NCI-H226 (cell line): ENCODE measurements around the gene MYOCD.

ENCODE experiments used
- DNase-seq: peaks from one replicate; pipeline ENCODE4 v3.0.0-alpha.2; 2015

MYOCD gene

GRCh38 chr17:12773153-12773552 lies 107.5 kb downstream of the MYOCD start:
- no peak for DNase-seq

GRCh38 chr17:12789075-12789480 lies 123.4 kb downstream of the MYOCD start:
- no peak for DNase-seq

- peak; percentile 39 for DNase-seq
Measured at GRCh38 chr17:12789481-12790248, 124.0 kb downstream of the MYOCD start, which contains the start of gene ARHGAP44. TSS of gene ARHGAP44 (plus strand) at chr17:12789498. CDS start at chr17:12789839, 341 bp downstream.

GRCh38 chr17:12790249-12791106 lies 124.8 kb downstream of the MYOCD start:
- no peak for DNase-seq

- DNase-seq, result no peak
Measured at GRCh38 chr17:12794919-12795532, 129.3 kb downstream of the MYOCD start.

- DNase-seq, result no peak
Measured at GRCh38 chr17:12800855-12801365, 135.2 kb downstream of the MYOCD start.

GRCh38 chr17:12806630-12807029 lies 140.9 kb downstream of the MYOCD start:
- no peak for DNase-seq

- no peak for DNase-seq
Measured at GRCh38 chr17:12808723-12809122, 143.0 kb downstream of the MYOCD start.

GRCh38 chr17:12812877-12813276 lies 147.2 kb downstream of the MYOCD start:
- DNase-seq, result no peak

- no peak for DNase-seq
Measured at GRCh38 chr17:12813664-12814063, 148.0 kb downstream of the MYOCD start.

GRCh38 chr17:12814718-12815117 lies 149.0 kb downstream of the MYOCD start:
- no peak for DNase-seq

GRCh38 chr17:12815642-12816141 lies 150.0 kb downstream of the MYOCD start:
- DNase-seq, result no peak
